ENCODE data around the gene TDRD9.

The TDRD9 gene

GRCh38 chr14:103925316-103925715, 2.9 kb upstream of the TDRD9 start:
- H3K36me3 ChIP-seq (ENCODE audit: insufficient read depth, low read length), result no peaks in the 10 kb centered on the region
- no peak for DNase-seq (ENCODE audit: low read depth, low spot score)
- no peaks in the 10 kb centered on the region for H3K9me3 ChIP-seq (ENCODE audit: low read depth, low read length)
- TF ChIP-seq POLR2AphosphoS5 (IDR thresholded peaks at IDR 0.05; ENCODE audit: borderline replicate concordance, low read depth, low read length) (no peak), FOXP2 (optimal IDR thresholded peaks at IDR 0.05; ENCODE audit: control extremely low read depth, extremely low read length, insufficient read depth) (no peak), EZH2 (IDR thresholded peaks at IDR 0.05) (no peak)
- no peak overlapping the region for H3K9ac ChIP-seq (ENCODE audit: insufficient read length)
- no peak overlapping the region for H3K4me3 ChIP-seq
- H3K27ac ChIP-seq, result no peak overlapping the region

GRCh38 chr14:103927566-103927965, 690 bp upstream of the TDRD9 start:
- H3K4me3 ChIP-seq, result no peak overlapping the region
- no peak for DNase-seq (ENCODE audit: low read depth, low spot score)
- H3K9ac ChIP-seq (ENCODE audit: insufficient read length), result no peak overlapping the region
- no peak overlapping the region for H3K27ac ChIP-seq
- no peaks in the 10 kb centered on the region for H3K36me3 ChIP-seq (ENCODE audit: insufficient read depth, low read length)
- no peaks in the 10 kb centered on the region for H3K9me3 ChIP-seq (ENCODE audit: low read depth, low read length)
- TF ChIP-seq EZH2 (IDR thresholded peaks at IDR 0.05) (no peak), POLR2AphosphoS5 (IDR thresholded peaks at IDR 0.05; ENCODE audit: borderline replicate concordance, low read depth, low read length) (no peak), FOXP2 (optimal IDR thresholded peaks at IDR 0.05; ENCODE audit: control extremely low read depth, extremely low read length, insufficient read depth) (no peak)

DNA sequence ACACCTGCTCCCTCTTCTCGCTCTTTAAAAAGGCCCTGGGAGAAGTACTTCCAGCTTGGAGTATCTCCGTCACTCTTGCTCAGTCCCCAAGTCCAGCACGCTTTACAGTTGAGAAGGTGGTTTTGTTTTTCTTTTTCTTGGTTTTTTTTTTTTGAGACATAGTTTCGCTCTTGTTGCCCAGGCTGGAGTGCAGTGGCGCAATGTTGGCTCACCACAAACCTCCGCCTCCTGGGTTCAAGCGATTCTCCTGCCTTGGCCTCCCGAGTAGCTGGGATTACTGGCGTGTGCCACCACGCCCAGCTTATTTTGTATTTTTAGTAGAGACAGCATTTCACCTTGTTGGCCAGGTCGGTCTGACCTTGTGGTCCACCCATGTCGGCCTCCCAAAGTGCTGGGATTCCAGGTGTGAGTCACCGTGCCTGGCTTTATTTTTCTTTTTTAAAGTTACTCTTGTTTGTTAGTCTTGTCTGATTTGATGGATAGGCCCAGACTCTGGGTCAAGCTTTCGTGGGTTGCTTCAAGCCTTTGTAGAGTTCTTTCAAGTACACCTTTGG, 1.9 kb downstream of the TDRD9 start:
- H3K9ac ChIP-seq (ENCODE audit: insufficient read length), result no peak overlapping the region
- TF ChIP-seq EZH2 (IDR thresholded peaks at IDR 0.05), result no peak
- no peak for TF ChIP-seq FOXP2 (optimal IDR thresholded peaks at IDR 0.05; ENCODE audit: control extremely low read depth, extremely low read length, insufficient read depth)
- TF ChIP-seq POLR2AphosphoS5 (IDR thresholded peaks at IDR 0.05; ENCODE audit: borderline replicate concordance, low read depth, low read length), result no peak
- DNase-seq (ENCODE audit: low read depth, low spot score), result no peak
- H3K4me3 ChIP-seq, result no peak overlapping the region
- no peaks in the 10 kb centered on the region for H3K9me3 ChIP-seq (ENCODE audit: low read depth, low read length)
- H3K27ac ChIP-seq, result no peak overlapping the region
- H3K36me3 ChIP-seq (ENCODE audit: insufficient read depth, low read length), result no peaks in the 10 kb centered on the region

DNA sequence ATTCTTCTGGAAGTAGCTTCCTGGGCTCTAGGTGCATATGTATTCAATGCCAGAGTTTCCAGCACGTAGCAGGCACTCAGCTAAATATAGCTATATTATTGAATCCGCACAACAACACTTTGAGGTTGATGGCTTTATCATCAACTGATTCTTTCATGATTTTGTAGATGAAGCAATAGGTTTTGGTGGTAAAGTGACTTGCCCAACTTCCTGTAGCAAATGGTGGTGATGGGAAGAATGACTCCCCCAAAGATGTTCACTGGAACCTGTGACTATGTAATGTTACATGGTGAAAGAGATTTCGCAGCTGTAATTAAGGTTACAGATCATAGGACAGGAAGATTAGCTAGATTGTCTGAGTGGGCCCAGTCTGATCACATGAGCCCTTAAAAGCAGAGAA, 3.2 kb downstream of the TDRD9 start:
- TF ChIP-seq POLR2AphosphoS5 (IDR thresholded peaks at IDR 0.05; ENCODE audit: borderline replicate concordance, low read depth, low read length), result no peak
- TF ChIP-seq EZH2 (IDR thresholded peaks at IDR 0.05), result no peak
- no peak for TF ChIP-seq FOXP2 (optimal IDR thresholded peaks at IDR 0.05; ENCODE audit: control extremely low read depth, extremely low read length, insufficient read depth)
- no peaks in the 10 kb centered on the region for H3K9me3 ChIP-seq (ENCODE audit: low read depth, low read length)
- no peaks in the 10 kb centered on the region for H3K36me3 ChIP-seq (ENCODE audit: insufficient read depth, low read length)
- no peak for DNase-seq (ENCODE audit: low read depth, low spot score)
- H3K9ac ChIP-seq (ENCODE audit: insufficient read length), result no peak overlapping the region
- H3K4me3 ChIP-seq, result no peak overlapping the region
- H3K27ac ChIP-seq, result no peak overlapping the region

GRCh38 chr14:103932791-103933490, 4.7 kb downstream of the TDRD9 start:
- Histone ChIP-seq H3K9ac (ENCODE audit: insufficient read length) (no peak overlapping the region), H3K36me3 (ENCODE audit: insufficient read depth, low read length) (no peaks in the 10 kb centered on the region), H3K9me3 (ENCODE audit: low read depth, low read length) (no peaks in the 10 kb centered on the region), H3K27ac (no peak overlapping the region), H3K4me3 (no peak overlapping the region)
- TF ChIP-seq FOXP2 (optimal IDR thresholded peaks at IDR 0.05; ENCODE audit: control extremely low read depth, extremely low read length, insufficient read depth), result no peak
- TF ChIP-seq POLR2AphosphoS5 (IDR thresholded peaks at IDR 0.05; ENCODE audit: borderline replicate concordance, low read depth, low read length), result no peak
- no peak for TF ChIP-seq EZH2 (IDR thresholded peaks at IDR 0.05)
- DNase-seq (ENCODE audit: low read depth, low spot score), result no peak

- DNase-seq (ENCODE audit: low read depth, low spot score), result no peak
- no peaks in the 10 kb centered on the region for H3K9me3 ChIP-seq (ENCODE audit: low read depth, low read length)
- no peak overlapping the region for H3K9ac ChIP-seq (ENCODE audit: insufficient read length)
- TF ChIP-seq POLR2AphosphoS5 (IDR thresholded peaks at IDR 0.05; ENCODE audit: borderline replicate concordance, low read depth, low read length) (no peak), EZH2 (IDR thresholded peaks at IDR 0.05) (no peak), FOXP2 (optimal IDR thresholded peaks at IDR 0.05; ENCODE audit: control extremely low read depth, extremely low read length, insufficient read depth) (no peak)
- H3K36me3 ChIP-seq (ENCODE audit: insufficient read depth, low read length), result no peaks in the 10 kb centered on the region
- no peak overlapping the region for H3K27ac ChIP-seq
- no peak overlapping the region for H3K4me3 ChIP-seq
These were observed 6.8 kb downstream of the TDRD9 start for GRCh38 chr14:103935102-103935501.

DNA sequence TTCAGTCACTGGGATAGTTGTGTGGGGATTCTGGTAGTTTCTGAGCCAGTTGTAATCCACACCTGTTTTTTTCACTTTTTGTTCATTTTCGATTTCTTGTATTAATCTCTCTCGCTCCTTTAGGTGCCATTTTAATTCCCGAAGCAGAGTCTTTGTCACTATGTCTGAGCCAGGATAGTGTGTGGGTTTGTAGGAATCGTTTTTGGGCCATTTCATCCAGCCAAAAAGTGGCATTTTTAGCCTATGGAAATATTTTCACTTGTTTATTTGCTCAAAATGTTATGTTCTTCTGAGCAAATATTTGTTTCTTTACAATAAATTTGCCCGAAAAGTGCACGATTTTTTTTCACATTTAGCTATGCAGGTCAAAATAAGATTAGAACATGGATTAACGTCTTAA, 13.2 kb downstream of the TDRD9 start:
- no peak overlapping the region for H3K27ac ChIP-seq
- no peaks in the 10 kb centered on the region for H3K36me3 ChIP-seq (ENCODE audit: insufficient read depth, low read length)
- H3K9me3 ChIP-seq (ENCODE audit: low read depth, low read length), result peaks cover under 1% of the 10 kb centered on the region; the same call in 1 of the 2 replicates
- DNase-seq (ENCODE audit: low read depth, low spot score), result no peak
- TF ChIP-seq EZH2 (IDR thresholded peaks at IDR 0.05) (no peak), FOXP2 (optimal IDR thresholded peaks at IDR 0.05; ENCODE audit: control extremely low read depth, extremely low read length, insufficient read depth) (no peak), POLR2AphosphoS5 (IDR thresholded peaks at IDR 0.05; ENCODE audit: borderline replicate concordance, low read depth, low read length) (no peak)
- H3K9ac ChIP-seq (ENCODE audit: insufficient read length), result no peak overlapping the region
- no peak overlapping the region for H3K4me3 ChIP-seq

DNA sequence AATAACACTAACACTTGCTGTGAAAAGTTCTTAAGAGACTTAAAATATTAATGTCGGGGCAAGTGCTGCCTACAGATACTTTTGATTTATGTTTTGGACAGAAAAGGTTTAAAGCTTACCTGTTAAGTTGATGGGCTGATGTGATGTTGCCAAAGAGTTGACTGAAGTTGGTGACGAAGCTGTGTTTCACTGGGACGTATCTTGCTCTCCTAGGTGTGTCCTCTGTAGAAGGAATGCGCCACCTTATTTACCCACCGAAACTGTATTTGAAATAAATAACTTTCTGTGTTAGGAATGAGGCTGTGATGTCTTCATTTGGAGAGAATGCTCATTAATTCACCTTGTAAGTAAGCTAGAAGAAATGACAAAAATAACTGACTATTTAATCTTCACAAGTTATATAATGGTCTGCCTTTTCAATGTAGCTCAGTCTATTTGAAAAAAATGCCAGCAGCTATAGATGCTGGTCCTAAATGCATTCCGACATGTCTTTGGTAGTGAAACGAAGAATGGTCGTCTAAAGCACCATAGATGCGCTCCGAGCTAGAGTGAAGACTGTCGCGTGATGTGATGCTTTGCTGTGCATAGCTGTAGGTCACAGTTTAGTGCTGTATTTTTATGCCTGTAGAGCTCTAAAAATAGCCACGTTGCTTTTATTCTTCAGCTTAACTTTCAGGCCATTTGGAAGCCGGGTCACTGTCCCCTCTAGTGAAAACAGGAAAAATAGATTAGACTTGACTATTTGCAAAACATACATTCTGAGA, 13.9 kb downstream of the TDRD9 start, which contains the start of gene RD3L:
TSS of gene RD3L (minus strand) at position 557 of the 764 bp plus-strand sequence. CDS start 834 bp downstream, outside the sequence.
- no peak for DNase-seq (ENCODE audit: low read depth, low spot score)
- H3K27ac ChIP-seq, result no peak within 1 kb of the TSS
- no peaks in the 10 kb centered on the region for H3K36me3 ChIP-seq (ENCODE audit: insufficient read depth, low read length)
- H3K9me3 ChIP-seq (ENCODE audit: low read depth, low read length), result peaks cover 2% of the 10 kb centered on the region; the same call in 1 of the 2 replicates
- no peak within 1 kb of the TSS for H3K9ac ChIP-seq (ENCODE audit: insufficient read length)
- no peak within 1 kb of the TSS for H3K4me3 ChIP-seq
- TF ChIP-seq EZH2 (IDR thresholded peaks at IDR 0.05) (no peak), FOXP2 (optimal IDR thresholded peaks at IDR 0.05; ENCODE audit: control extremely low read depth, extremely low read length, insufficient read depth) (no peak), POLR2AphosphoS5 (IDR thresholded peaks at IDR 0.05; ENCODE audit: borderline replicate concordance, low read depth, low read length) (no peak)
